COLO668 (cell line): Measurements from ENCODE around the gene RAD51B.
"Not testable (repeated sequence)": the region's sequence is repeated elsewhere in the genome, so short reads cannot be mapped to it uniquely, and the experiment has no call there.

Experiments used
- DNase-seq: peaks from one replicate; lab custom pipeline; 2025; ENCODE audit not compliant: unreplicated experiment; lab: John Stamatoyannopoulos, UW

Gene RAD51B

GRCh38 chr14:68413509-68413908, 593.9 kb downstream of the RAD51B start:
- no peak for DNase-seq

GRCh38 chr14:68414121-68414520, 594.5 kb downstream of the RAD51B start:
- no peak for DNase-seq

- no peak for DNase-seq
Measured at GRCh38 chr14:68416171-68416570, 596.6 kb downstream of the RAD51B start.

GRCh38 chr14:68417009-68417650, 597.6 kb downstream of the RAD51B start:
- no peak for DNase-seq

GRCh38 chr14:68418174-68419118, 598.9 kb downstream of the RAD51B start:
- no peak for DNase-seq

- no peak for DNase-seq
Measured at GRCh38 chr14:68420350-68420749, 600.8 kb downstream of the RAD51B start.

- DNase-seq = no peak
Measured at GRCh38 chr14:68421116-68421515, 601.5 kb downstream of the RAD51B start.

GRCh38 chr14:68423686-68424085, 604.1 kb downstream of the RAD51B start:
- DNase-seq = no peak

- no peak for DNase-seq
Measured at GRCh38 chr14:68424443-68425172, 605.0 kb downstream of the RAD51B start.

- no peak for DNase-seq
Measured at GRCh38 chr14:68426661-68427549, 607.3 kb downstream of the RAD51B start.

GRCh38 chr14:68427550-68427890, 607.9 kb downstream of the RAD51B start:
- no peak for DNase-seq

GRCh38 chr14:68428900-68429299, 609.3 kb downstream of the RAD51B start:
- not testable (repeated sequence) for DNase-seq

GRCh38 chr14:68434173-68434572, 614.6 kb downstream of the RAD51B start:
- DNase-seq = not testable (repeated sequence)

GRCh38 chr14:68435631-68436030, 616.1 kb downstream of the RAD51B start:
- DNase-seq = not testable (repeated sequence)

- no peak for DNase-seq
Measured at GRCh38 chr14:68439676-68440075, 620.1 kb downstream of the RAD51B start.

- no peak for DNase-seq
Measured at GRCh38 chr14:68440820-68441219, 621.2 kb downstream of the RAD51B start.

- DNase-seq = no peak
Measured at GRCh38 chr14:68441542-68441941, 622.0 kb downstream of the RAD51B start.

GRCh38 chr14:68442828-68443629, 623.5 kb downstream of the RAD51B start:
- DNase-seq = no peak

GRCh38 chr14:68444449-68445168, 625.0 kb downstream of the RAD51B start:
- DNase-seq = no peak
